Measurements from ENCODE around the gene RGS11.

RGS11 gene

DNA sequence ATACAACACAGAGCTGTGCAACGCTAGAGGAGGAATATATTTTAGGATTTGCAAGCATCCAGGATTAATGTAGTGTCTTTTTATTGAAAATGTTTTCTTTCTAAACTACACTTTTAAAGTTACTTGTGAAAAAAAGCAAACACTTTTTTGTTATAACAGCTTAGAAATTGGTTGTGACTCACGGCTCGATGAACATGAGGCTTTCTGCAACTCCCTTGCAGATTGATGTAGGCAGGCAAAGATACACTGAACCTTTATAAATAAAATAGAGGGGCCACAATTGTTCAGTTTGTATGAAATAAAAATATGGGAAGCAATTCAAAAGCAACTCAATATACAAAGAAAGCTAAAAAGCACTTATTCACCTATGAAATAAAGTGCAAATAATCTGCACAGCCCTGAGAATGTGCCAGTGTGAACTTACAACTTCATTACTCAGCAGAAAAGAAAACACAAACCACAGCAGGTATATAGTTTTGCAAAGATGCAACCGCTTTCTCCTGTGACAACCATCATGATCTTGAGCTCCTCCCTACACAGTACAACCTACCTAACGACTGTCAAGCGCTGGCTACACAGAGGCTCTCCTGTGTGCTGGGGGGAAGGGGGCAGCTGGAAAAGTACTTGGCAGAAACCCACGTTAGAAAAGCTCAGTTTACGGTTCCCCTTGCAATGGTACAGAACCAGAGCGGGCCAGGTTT is 47.4 kb downstream of the RGS11 start:
- peak; percentile 14 for DNase-seq

DNA sequence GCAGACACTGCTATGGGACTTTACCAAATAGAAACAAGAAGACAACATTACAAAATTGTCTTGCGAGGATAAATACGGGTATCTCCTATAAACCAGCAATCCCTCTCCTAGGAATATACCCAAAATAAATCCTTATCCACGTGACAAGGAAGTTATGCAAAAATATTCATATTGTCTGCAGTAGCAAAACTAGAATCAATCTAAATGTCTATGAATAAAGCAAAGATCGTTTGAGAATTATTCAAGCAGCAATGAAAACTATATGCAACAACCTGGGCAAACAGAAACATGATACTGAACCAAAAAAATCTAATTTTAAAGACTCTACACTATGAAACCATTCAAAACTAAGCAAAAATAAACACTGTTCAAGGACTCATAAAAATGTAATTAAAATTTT is 55.7 kb downstream of the RGS11 start:
- DNase-seq: no peak
